ENCODE data around the gene GMDS. TPM values are rescaled to one million over a fixed set of nuclear protein-coding genes. Genes with fewer than 3 reads are reported as not detected.

Gene GMDS
- polyA plus RNA-seq, 1 donor (not counting 4 experiments of a cell fraction or from before 2014, with no cell fraction given) = 22.1 TPM

GRCh38 chr6:1815827-1816452, 429.5 kb downstream of the GMDS start:
- DNase-seq (ENCODE audit: low read depth, low spot score) (no peak), FAIRE-seq (no peak)
- TF ChIP-seq, protein P1, sequence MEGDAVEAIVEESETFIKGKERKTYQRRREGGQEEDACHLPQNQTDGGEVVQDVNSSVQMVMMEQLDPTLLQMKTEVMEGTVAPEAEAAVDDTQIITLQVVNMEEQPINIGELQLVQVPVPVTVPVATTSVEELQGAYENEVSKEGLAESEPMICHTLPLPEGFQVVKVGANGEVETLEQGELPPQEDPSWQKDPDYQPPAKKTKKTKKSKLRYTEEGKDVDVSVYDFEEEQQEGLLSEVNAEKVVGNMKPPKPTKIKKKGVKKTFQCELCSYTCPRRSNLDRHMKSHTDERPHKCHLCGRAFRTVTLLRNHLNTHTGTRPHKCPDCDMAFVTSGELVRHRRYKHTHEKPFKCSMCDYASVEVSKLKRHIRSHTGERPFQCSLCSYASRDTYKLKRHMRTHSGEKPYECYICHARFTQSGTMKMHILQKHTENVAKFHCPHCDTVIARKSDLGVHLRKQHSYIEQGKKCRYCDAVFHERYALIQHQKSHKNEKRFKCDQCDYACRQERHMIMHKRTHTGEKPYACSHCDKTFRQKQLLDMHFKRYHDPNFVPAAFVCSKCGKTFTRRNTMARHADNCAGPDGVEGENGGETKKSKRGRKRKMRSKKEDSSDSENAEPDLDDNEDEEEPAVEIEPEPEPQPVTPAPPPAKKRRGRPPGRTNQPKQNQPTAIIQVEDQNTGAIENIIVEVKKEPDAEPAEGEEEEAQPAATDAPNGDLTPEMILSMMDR (optimal IDR thresholded peaks at IDR 0.05 in 1 of 3, IDR thresholded peaks at IDR 0.05 in 1 of 3, conservative IDR thresholded peaks at IDR 0.05 in 1 of 3; ENCODE audit: extremely low read depth in 1 of 3, insufficient read depth in 2 of 3, low read length in 3 of 3) = no peak
- TF ChIP-seq EZH2 (IDR thresholded peaks at IDR 0.05; ENCODE audit: low read length) = no peak
- H2AFZ ChIP-seq (ENCODE audit: control insufficient read depth, low read length) = no peak overlapping the region
- dilution Hi-C loops (cut with MboI; ENCODE audit: extremely low pct_ligation_motif_present, low sequenced_read_pairs) = no loop called here
- H3K36me3 ChIP-seq (ENCODE audit: control insufficient read depth in 2 of 2, extremely low read depth in 1 of 2, insufficient read depth in 2 of 2, low read length in 2 of 2) = no peaks in the 10 kb centered on the region
- no peak overlapping the region for H3K4me2 ChIP-seq (ENCODE audit: control insufficient read depth, extremely low read depth, insufficient read depth, low read depth, low read length)
- no peak overlapping the region for H3K27ac ChIP-seq (ENCODE audit: control insufficient read depth, insufficient read depth, low read length)
- H3K9me3 ChIP-seq (ENCODE audit: control insufficient read depth, low read depth, low read length) = no peaks in the 10 kb centered on the region
- H3K4me1 ChIP-seq (ENCODE audit: control insufficient read depth, extremely low read depth, insufficient read depth, low read length) = no peaks in the 10 kb centered on the region
- H3K27me3 ChIP-seq (ENCODE audit: control insufficient read depth, extremely low read depth, insufficient read depth, low read length) = no peaks in the 10 kb centered on the region
- no peaks in the 10 kb centered on the region for H3K79me2 ChIP-seq (ENCODE audit: control insufficient read depth, insufficient read depth, low read length)
- H3K9ac ChIP-seq (ENCODE audit: control insufficient read depth, extremely low read depth, insufficient read depth, low read length) = no peak overlapping the region
- H3K9me1 ChIP-seq (ENCODE audit: control insufficient read depth, extremely low read depth, insufficient read depth, low read length) = no peaks in the 10 kb centered on the region
- no peaks in the 10 kb centered on the region for H4K20me1 ChIP-seq (ENCODE audit: control insufficient read depth, extremely low read depth, insufficient read depth, low read length)
- no peak overlapping the region for H3K4me3 ChIP-seq (ENCODE audit: control insufficient read depth in 2 of 3, extremely low read depth in 1 of 3, insufficient read depth in 2 of 3, low read depth in 1 of 3, low read length in 3 of 3)

DNA sequence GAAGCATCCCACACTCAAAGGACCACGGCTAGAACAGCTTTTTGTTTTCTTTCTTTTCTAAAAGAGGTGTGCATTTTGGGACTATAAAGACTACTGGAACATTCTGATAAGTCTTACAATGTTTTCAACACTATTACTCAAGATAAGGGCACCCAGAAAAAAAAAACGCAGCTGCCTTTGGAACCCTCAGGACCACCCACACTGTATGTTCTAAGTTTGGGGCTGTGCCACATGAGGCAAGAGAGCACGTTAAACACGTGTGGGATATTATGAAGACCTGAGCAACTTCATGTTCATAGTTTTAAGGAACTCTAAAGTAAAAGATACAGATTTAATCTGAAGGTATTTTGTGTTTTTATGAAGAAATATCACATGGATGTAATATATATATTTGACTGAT, 431.1 kb downstream of the GMDS start:
- no peaks in the 10 kb centered on the region for H3K9me3 ChIP-seq (ENCODE audit: control insufficient read depth, low read depth, low read length)
- no peak overlapping the region for H3K9ac ChIP-seq (ENCODE audit: control insufficient read depth, extremely low read depth, insufficient read depth, low read length)
- no peaks in the 10 kb centered on the region for H3K27me3 ChIP-seq (ENCODE audit: control insufficient read depth, extremely low read depth, insufficient read depth, low read length)
- H3K36me3 ChIP-seq (ENCODE audit: control insufficient read depth in 2 of 2, extremely low read depth in 1 of 2, insufficient read depth in 2 of 2, low read length in 2 of 2) = no peaks in the 10 kb centered on the region
- FAIRE-seq (no peak), DNase-seq (ENCODE audit: low read depth, low spot score) (no peak)
- no peaks in the 10 kb centered on the region for H3K9me1 ChIP-seq (ENCODE audit: control insufficient read depth, extremely low read depth, insufficient read depth, low read length)
- no peak overlapping the region for H3K27ac ChIP-seq (ENCODE audit: control insufficient read depth, insufficient read depth, low read length)
- dilution Hi-C loops (cut with MboI; ENCODE audit: extremely low pct_ligation_motif_present, low sequenced_read_pairs) = no loop called here
- no peak overlapping the region for H3K4me2 ChIP-seq (ENCODE audit: control insufficient read depth, extremely low read depth, insufficient read depth, low read depth, low read length)
- H3K79me2 ChIP-seq (ENCODE audit: control insufficient read depth, insufficient read depth, low read length) = no peaks in the 10 kb centered on the region
- H2AFZ ChIP-seq (ENCODE audit: control insufficient read depth, low read length) = no peak overlapping the region
- TF ChIP-seq EZH2 (IDR thresholded peaks at IDR 0.05; ENCODE audit: low read length) = no peak
- TF ChIP-seq, protein P1 (optimal IDR thresholded peaks at IDR 0.05 in 1 of 3, IDR thresholded peaks at IDR 0.05 in 1 of 3, conservative IDR thresholded peaks at IDR 0.05 in 1 of 3; ENCODE audit: extremely low read depth in 1 of 3, insufficient read depth in 2 of 3, low read length in 3 of 3) = no peak
- H4K20me1 ChIP-seq (ENCODE audit: control insufficient read depth, extremely low read depth, insufficient read depth, low read length) = no peaks in the 10 kb centered on the region
- no peaks in the 10 kb centered on the region for H3K4me1 ChIP-seq (ENCODE audit: control insufficient read depth, extremely low read depth, insufficient read depth, low read length)
- no peak overlapping the region for H3K4me3 ChIP-seq (ENCODE audit: control insufficient read depth in 2 of 3, extremely low read depth in 1 of 3, insufficient read depth in 2 of 3, low read depth in 1 of 3, low read length in 3 of 3)

Data from keratinocyte (primary cell).